NCI-H524 treated with DMSO at 0.1 percent for 48 hours (cell line): ENCODE results near the gene DOK5.
"Not testable (repeated sequence)": the region's sequence is repeated elsewhere in the genome, so short reads cannot be mapped to it uniquely, and the experiment has no call there.

ENCODE experiments used
- DNase-seq: peaks from one replicate; lab custom pipeline; 2025; lab: John Stamatoyannopoulos, UW

DOK5 gene

GRCh38 chr20:54470697-54471096 lies 4.7 kb upstream of the DOK5 start:
- DNase-seq = no peak

GRCh38 chr20:54472607-54473006 lies 2.8 kb upstream of the DOK5 start:
- DNase-seq = no peak

- DNase-seq = no peak
Observed at GRCh38 chr20:54473340-54473739, 2.1 kb upstream of the DOK5 start.

GRCh38 chr20:54474046-54474445 lies 1.3 kb upstream of the DOK5 start:
- DNase-seq = no peak

GRCh38 chr20:54474866-54475265 lies 527 bp upstream of the DOK5 start:
- DNase-seq = no peak

- DNase-seq = no peak
Observed at GRCh38 chr20:54476169-54477009, 996 bp downstream of the DOK5 start.

GRCh38 chr20:54477191-54477955 lies 2.0 kb downstream of the DOK5 start:
- DNase-seq = no peak

- no peak for DNase-seq
Observed at GRCh38 chr20:54479138-54479906, 3.9 kb downstream of the DOK5 start.

GRCh38 chr20:54479937-54480336 lies 4.5 kb downstream of the DOK5 start:
- DNase-seq = not testable (repeated sequence)

GRCh38 chr20:54481442-54481841 lies 6.0 kb downstream of the DOK5 start:
- no peak for DNase-seq

- no peak for DNase-seq
Observed at GRCh38 chr20:54485631-54486030, 10.2 kb downstream of the DOK5 start.

- DNase-seq = no peak
Observed at GRCh38 chr20:54486585-54486984, 11.2 kb downstream of the DOK5 start.

- no peak for DNase-seq
Observed at GRCh38 chr20:54488442-54488841, 13.0 kb downstream of the DOK5 start.

- DNase-seq = no peak
Observed at GRCh38 chr20:54491506-54491905, 16.1 kb downstream of the DOK5 start.

GRCh38 chr20:54494303-54495006 lies 19.1 kb downstream of the DOK5 start:
- DNase-seq = no peak

- no peak for DNase-seq
Observed at GRCh38 chr20:54497931-54498718, 22.7 kb downstream of the DOK5 start.

- no peak for DNase-seq
Observed at GRCh38 chr20:54499111-54499510, 23.7 kb downstream of the DOK5 start.

GRCh38 chr20:54502179-54502578 lies 26.8 kb downstream of the DOK5 start:
- no peak for DNase-seq

GRCh38 chr20:54506643-54507042 lies 31.2 kb downstream of the DOK5 start:
- no peak for DNase-seq

GRCh38 chr20:54510541-54511129 lies 35.2 kb downstream of the DOK5 start:
- no peak for DNase-seq

GRCh38 chr20:54512694-54513093 lies 37.3 kb downstream of the DOK5 start:
- DNase-seq = no peak
